SK-N-SH (cell line): ENCODE results near the gene CRB3.

Experiments used
- CTCF ChIP-seq: fragments of 200-600 bp; sonication (generic); IDR thresholded peaks from 2 replicates; pipeline ENCODE4 v1.6.1; 2017; ENCODE audit warnings: antibody characterized with exemption, mild to moderate bottlenecking, moderate library complexity
- EP300 ChIP-seq, 2 experiments: IDR thresholded peaks; 2 replicates each; pipeline versions ENCODE4 v1.4.0 to v1.6.1; 2012; ENCODE audit warnings: borderline replicate concordance in 1 of 2, low read depth in 1 of 2, low read length in 1 of 2
- GABPA ChIP-seq: IDR thresholded peaks from 2 replicates; pipeline ENCODE4 v1.4.0; 2012; ENCODE audit warnings: low read depth, mild to moderate bottlenecking
- TAF1 ChIP-seq: IDR thresholded peaks from 2 replicates; pipeline ENCODE4 v1.6.1; 2012; ENCODE audit warnings: low read depth, mild to moderate bottlenecking, low read length, moderate library complexity, borderline replicate concordance
- USF2 ChIP-seq: fragments of 150-350 bp; IDR thresholded peaks from 2 replicates; pipeline ENCODE4 v1.6.1; 2017; ENCODE audit warnings: antibody characterized with exemption, low read length, low read depth, borderline replicate concordance

- TF ChIP-seq CTCF: no peak
- no peak for TF ChIP-seq TAF1
- TF ChIP-seq GABPA: no peak
- no peak for TF ChIP-seq USF2
- no peak for TF ChIP-seq EP300 (IDR thresholded peaks at IDR 0.05; ENCODE audit: borderline replicate concordance in 1 of 2, low read depth in 1 of 2, low read length in 1 of 2)
Measured at GRCh38 chr19:6479836-6480398, 15.8 kb downstream of the CRB3 start.
